T-helper 2 cell treated with Interferon-gamma antibody and Interleukin-4, amounts not matched to agents 5 μg/mL and 100 μg/mL, for 36 hours (primary cell): ENCODE results near the gene MPZL1.

ENCODE experiments used
- DNase-seq: peaks from one replicate; pipeline ENCODE4 v3.0.0; 2021; ENCODE audit warnings: low spot score
- H3K27ac Mint-ChIP-seq: one replicate; pipeline ENCODE4 v1.8.0; 2021; ENCODE audit warnings: mild to moderate bottlenecking, mixed read lengths
- H3K27me3 Mint-ChIP-seq: one replicate; pipeline ENCODE4 v1.8.0; 2021; ENCODE audit warnings: low read depth, mixed read lengths
- H3K36me3 Mint-ChIP-seq: one replicate; pipeline ENCODE4 v1.8.0; 2021; ENCODE audit warnings: low read depth, mixed read lengths
- H3K4me1 Mint-ChIP-seq: one replicate; pipeline ENCODE4 v1.8.0; 2021; ENCODE audit warnings: low read depth, mixed read lengths
- H3K4me3 Mint-ChIP-seq: one replicate; pipeline ENCODE4 v1.8.0; 2022; ENCODE audit warnings: mild to moderate bottlenecking, moderate library complexity, mixed read lengths
- H3K9me3 Mint-ChIP-seq: one replicate; pipeline ENCODE4 v1.8.0; 2021; ENCODE audit warnings: mixed read lengths

Gene MPZL1

DNA sequence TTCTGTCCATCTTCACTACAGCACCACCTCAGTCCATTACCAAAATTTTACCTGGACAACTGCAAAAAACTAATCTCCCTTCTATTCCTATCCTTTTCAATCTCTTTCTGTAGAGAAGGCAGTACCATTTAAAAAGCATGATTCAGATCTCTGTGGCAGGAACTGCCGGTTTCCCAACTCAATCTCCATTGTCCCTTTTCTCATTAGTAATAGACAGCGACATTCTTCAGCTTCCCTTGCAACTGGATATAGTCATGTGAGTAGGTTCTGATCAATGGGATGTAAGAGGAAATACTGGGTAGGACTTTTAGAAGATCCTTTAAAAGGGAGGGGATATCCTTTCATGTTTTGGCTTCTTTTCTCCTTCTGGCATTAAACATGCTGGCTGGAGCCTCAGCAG is 117.2 kb downstream of the MPZL1 start:
- no peak for DNase-seq
- Mint-ChIP-seq H3K27me3 (peaks cover 17% of the 10 kb centered on the region), H3K9me3 (no peaks in the 10 kb centered on the region), H3K36me3 (no peaks in the 10 kb centered on the region), H3K4me3 (no peak overlapping the region), H3K27ac (no peak overlapping the region), H3K4me1 (peaks cover 5% of the 10 kb centered on the region)
